GM12872 (cell line): ENCODE results near the gene CNRIP1.

Experiments
- TF ChIP-seq, protein P1 (sequence below): IDR thresholded peaks from 3 replicates; pipeline ENCODE4 v1.5.1; 2011; ENCODE audit warnings: low read depth, mild to moderate bottlenecking, low read length, moderate library complexity; ENCODE audit not compliant: insufficient read depth

CNRIP1 gene

DNA sequence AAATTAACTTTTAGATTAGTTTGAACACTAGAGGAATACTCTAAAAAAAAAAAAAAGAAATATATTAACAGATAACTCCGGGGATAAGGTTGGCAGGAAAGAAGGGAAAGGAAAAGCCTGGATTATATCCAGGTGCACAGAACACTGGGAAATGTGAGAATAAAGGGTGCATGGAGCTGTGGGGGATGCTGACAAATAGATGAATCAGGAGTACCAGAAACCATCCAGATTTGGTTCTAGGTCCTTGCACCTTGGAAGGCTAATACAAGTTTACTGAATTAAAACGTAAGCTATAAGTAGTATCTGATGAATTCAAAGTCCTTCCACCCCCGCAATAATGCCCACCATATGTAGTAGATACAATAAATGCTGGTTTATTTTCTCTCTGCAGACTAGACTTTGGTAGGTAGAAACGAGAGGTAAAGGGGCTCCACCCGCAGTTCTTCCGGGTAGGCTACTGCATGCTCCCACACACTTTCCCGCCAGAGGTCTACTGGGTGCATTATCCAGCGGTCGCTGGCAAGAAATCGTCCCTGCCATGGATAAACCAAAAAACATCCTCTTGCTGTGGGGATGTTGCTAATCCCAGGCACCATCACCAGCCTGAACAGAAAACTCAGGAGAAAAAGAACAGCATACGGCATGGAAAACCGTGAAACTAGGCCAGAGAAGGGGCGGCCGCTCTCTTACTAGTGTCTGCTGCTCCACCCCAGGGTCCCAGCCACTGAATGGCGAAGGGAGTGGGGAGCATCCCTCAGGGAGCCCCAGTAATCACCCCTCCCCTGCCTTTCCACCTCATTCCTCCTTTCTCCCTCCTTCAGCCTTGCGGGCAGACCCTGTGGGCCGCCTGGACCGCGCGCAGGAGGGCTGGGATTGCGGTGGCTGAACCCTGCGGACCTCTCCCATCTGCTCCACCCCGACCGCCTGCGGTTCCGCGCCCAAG, 1.5 kb downstream of the CNRIP1 start:
- TF ChIP-seq, protein P1, sequence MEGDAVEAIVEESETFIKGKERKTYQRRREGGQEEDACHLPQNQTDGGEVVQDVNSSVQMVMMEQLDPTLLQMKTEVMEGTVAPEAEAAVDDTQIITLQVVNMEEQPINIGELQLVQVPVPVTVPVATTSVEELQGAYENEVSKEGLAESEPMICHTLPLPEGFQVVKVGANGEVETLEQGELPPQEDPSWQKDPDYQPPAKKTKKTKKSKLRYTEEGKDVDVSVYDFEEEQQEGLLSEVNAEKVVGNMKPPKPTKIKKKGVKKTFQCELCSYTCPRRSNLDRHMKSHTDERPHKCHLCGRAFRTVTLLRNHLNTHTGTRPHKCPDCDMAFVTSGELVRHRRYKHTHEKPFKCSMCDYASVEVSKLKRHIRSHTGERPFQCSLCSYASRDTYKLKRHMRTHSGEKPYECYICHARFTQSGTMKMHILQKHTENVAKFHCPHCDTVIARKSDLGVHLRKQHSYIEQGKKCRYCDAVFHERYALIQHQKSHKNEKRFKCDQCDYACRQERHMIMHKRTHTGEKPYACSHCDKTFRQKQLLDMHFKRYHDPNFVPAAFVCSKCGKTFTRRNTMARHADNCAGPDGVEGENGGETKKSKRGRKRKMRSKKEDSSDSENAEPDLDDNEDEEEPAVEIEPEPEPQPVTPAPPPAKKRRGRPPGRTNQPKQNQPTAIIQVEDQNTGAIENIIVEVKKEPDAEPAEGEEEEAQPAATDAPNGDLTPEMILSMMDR: no peak

DNA sequence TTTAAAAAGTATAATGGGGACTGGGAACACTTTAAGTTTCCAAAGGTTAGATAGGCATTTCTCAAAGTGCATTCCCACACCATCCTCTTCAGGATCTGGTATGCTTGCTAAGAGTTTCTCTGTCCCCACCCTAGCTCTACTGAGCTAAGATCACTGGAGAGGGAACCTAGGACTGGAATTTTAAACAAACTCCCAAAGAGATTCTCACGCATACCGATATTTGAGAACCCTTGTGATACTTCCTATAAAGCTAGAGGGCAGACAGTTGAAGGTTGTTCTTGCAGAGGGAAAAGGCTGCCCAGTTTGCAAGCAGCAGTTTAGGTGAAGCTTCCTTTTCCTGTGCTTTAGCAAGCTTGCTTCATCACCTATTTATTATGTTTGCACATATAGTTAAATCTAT, 3.6 kb downstream of the CNRIP1 start:
- TF ChIP-seq, protein P1: no peak

DNA sequence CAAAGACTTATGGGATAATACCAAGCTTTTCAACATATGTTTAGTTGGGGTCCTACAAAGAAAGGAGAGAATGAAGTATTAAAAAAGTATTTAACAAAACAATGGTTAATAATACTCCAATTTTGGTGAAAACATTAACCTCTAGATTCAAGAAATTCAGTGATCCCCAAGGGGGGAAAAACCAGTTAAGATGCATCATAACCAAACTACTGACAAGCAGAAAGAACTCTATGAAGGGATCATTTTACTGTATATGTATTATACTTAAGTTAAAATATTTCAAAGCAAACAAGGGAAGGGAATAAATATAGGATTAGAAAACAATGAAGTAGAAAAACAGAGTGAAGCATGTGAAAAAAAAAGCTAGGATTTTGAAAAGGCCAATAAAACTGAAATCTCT, 8.7 kb downstream of the CNRIP1 start:
- TF ChIP-seq, protein P1: no peak

DNA sequence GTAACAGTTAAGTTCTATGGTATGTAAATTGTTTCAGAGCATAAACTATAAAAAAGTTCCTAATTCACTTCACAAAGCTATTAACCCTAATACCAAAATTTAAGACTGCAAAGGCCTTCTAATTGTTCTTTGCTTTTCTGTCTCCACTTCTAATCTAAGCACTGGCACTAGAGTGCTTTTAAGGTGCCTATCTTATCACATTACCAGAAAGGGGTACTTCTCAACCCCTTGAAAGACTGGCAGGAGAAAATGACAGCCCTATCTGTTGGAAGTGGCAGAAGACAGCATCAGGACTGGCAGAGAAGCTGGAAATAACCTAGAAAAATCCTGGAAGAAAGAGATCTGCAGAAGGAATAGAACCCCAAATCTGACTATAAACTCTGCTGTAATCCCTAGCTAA, 10.3 kb downstream of the CNRIP1 start:
- TF ChIP-seq, protein P1: no peak

DNA sequence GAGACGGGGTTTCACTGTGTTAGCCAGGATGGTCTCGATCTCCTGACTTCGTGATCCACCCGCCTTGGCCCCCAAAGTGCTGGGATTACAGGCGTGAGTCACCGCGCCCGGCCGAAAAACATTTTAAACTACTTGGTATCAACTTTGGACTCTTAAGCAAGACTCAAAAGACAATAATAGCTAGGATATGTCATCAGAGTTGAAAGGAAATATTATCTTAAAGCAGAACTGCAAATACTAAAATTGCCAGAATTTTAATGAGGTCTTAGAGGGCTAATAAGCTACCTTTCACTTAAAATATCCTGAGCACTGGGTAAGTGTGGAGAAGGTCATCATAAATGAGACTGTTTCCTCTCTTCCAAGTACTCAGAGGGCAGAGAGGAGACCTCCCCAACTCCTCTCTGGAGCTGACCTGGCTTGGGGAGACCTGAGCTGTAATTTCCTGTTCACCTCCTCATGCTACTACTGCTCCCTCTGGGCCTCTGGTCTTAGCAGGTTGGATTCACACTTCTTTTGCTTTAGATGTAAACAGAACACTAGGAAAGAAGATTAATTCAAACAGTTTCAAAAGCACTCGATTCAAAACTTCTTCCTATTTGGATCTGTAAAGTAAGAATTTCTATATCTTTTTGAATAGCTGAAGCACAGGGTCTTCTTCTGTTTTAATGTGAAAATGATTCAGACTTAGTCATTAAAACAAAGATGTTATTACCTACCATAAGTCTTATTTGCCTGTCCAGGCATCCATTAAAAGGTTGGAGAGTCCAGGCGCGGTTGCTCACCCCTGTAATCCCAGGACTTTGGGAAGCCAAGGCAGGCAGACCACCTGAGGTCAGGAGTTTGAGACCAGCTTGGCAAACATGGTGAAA, 16.5 kb downstream of the CNRIP1 start:
- TF ChIP-seq, protein P1: no peak

DNA sequence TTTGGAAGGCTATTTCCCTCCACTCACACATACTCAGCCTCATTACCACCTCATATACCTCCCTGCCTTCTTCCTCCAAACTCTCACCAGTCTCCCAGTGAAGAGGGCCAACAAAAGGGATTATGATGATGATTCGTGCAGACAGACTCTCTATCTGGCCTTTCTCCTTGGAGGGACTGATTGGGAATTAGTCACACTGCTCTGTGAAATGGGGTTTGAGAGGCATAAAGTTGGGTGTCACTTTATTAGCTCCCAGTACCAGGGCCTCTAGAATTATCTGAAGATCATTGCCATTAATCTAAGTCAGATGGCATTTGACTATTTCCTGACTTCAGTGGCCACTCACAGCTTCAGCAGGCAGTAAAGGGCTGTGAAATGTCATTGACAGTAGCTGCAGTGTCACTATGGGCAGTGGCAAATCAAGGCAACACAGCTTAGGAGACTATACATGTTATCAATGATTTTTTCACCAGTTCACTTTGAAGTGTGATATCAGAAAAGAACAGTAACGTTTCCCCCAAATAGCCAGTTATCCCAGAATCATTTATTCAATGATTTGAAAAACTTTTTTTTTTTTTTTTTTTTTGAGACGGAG, 17.4 kb downstream of the CNRIP1 start:
- TF ChIP-seq, protein P1: no peak

DNA sequence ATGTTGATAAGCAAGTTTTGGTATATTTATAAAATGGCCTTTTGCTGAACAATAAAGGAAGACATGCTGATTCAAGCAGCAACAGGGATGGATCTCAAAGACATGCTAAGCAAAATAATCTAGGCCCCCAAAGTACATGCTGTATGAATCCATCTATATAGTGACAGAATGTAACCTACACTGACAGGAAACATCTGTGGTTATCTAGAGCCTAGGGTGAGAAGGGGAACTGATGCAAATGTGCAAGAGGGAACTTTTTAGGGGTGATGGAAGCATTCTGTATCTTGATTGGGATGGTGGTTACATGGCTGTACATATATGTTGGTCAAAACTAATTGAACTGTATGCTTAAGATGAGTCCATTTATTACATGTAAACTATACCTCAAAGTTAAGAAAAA, 24.2 kb downstream of the CNRIP1 start:
- TF ChIP-seq, protein P1: no peak
